22Rv1 (cell line): Measurements from ENCODE around the gene SERPINE3.

ENCODE experiments used
- H3K27ac ChIP-seq: fragments of 450-650 bp; 2 replicates; pipeline ENCODE4 v1.5.1; 2017
- CTCF ChIP-seq: fragments of 450-650 bp; IDR thresholded peaks from 2 replicates; pipeline ENCODE4 v1.5.1; 2017; ENCODE audit warnings: mild to moderate bottlenecking
- ZFX ChIP-seq: fragments of 450-650 bp; IDR thresholded peaks from 2 replicates; pipeline ENCODE4 v1.6.1; 2017; ENCODE audit warnings: antibody characterized with exemption, borderline replicate concordance

SERPINE3 gene

GRCh38 chr13:51339354-51339753, at the start of gene SERPINE3:
Gene SERPINE3 (plus strand): TSS chr13:51339691. CDS start chr13:51341092, 1,401 bp downstream.
- TF ChIP-seq CTCF = no peak
- no peak for TF ChIP-seq ZFX
- no peak within 1 kb of the TSS for H3K27ac ChIP-seq

GRCh38 chr13:51291341-51291740, 48.1 kb upstream of the SERPINE3 start:
- no peak for TF ChIP-seq CTCF
- no peak for TF ChIP-seq ZFX
- H3K27ac ChIP-seq = no peak overlapping the region

- TF ChIP-seq CTCF (no peak), ZFX (no peak)
Observed at GRCh38 chr13:51292000-51292565, 47.4 kb upstream of the SERPINE3 start.

GRCh38 chr13:51297556-51297955, 41.9 kb upstream of the SERPINE3 start:
- H3K27ac ChIP-seq = no peak overlapping the region
- TF ChIP-seq ZFX (no peak), CTCF (no peak)

More at GRCh38 chr13:51292000-51292565, 47.4 kb upstream of the SERPINE3 start:
- no peak overlapping the region for H3K27ac ChIP-seq

GRCh38 chr13:51298812-51299211, 40.7 kb upstream of the SERPINE3 start:
- TF ChIP-seq CTCF (no peak), ZFX (no peak)
- H3K27ac ChIP-seq = no peak overlapping the region

- H3K27ac ChIP-seq = no peak overlapping the region
- TF ChIP-seq ZFX (no peak), CTCF (no peak)
Observed at GRCh38 chr13:51303063-51303552, 36.4 kb upstream of the SERPINE3 start.

GRCh38 chr13:51303882-51304281, 35.6 kb upstream of the SERPINE3 start:
- H3K27ac ChIP-seq = no peak overlapping the region
- no peak for TF ChIP-seq ZFX
- TF ChIP-seq CTCF = no peak
